Measurements from ENCODE around the gene SEPTIN14.
"Not testable (repeated sequence)": the region's sequence is repeated elsewhere in the genome, so short reads cannot be mapped to it uniquely, and the experiment has no call there.

DNA sequence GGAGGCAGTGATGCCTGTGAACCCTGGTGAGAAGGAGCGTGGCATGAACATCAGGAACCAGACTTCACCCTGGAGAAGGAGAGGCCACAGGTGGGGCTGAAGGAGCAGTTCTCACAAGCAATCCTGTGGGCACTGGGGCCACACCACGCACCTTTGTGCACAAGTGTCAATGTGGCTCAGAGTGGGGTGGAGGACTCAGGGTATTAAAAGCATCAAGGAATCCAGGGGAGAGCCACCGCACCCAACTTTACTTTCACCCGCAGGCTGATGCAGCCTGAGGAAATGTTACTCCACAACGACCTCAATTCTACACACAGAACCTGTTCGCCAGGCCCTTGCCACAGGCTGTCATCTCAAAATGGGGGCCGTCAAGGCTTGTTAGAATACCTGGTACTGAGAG is 77.1 kb downstream of the SEPTIN14 start:
- TF ChIP-seq, protein P1, sequence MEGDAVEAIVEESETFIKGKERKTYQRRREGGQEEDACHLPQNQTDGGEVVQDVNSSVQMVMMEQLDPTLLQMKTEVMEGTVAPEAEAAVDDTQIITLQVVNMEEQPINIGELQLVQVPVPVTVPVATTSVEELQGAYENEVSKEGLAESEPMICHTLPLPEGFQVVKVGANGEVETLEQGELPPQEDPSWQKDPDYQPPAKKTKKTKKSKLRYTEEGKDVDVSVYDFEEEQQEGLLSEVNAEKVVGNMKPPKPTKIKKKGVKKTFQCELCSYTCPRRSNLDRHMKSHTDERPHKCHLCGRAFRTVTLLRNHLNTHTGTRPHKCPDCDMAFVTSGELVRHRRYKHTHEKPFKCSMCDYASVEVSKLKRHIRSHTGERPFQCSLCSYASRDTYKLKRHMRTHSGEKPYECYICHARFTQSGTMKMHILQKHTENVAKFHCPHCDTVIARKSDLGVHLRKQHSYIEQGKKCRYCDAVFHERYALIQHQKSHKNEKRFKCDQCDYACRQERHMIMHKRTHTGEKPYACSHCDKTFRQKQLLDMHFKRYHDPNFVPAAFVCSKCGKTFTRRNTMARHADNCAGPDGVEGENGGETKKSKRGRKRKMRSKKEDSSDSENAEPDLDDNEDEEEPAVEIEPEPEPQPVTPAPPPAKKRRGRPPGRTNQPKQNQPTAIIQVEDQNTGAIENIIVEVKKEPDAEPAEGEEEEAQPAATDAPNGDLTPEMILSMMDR (IDR thresholded peaks at IDR 0.05; ENCODE audit: borderline replicate concordance, extremely low read depth, low read length, poor library complexity, severe bottlenecking) = not testable (repeated sequence)
- not testable (repeated sequence) for TF ChIP-seq EZH2 (IDR thresholded peaks at IDR 0.05; ENCODE audit: borderline replicate concordance, low read depth, low read length, severe bottlenecking)
